B cell (primary cell): ENCODE results near the gene CAGE1.

Experiments
- EZH2 ChIP-seq: IDR thresholded peaks from 2 replicates; pipeline ENCODE4 v1.6.1; 2012; ENCODE audit warnings: borderline replicate concordance, low read depth, mild to moderate bottlenecking, moderate library complexity, low read length; ENCODE audit not compliant: insufficient read depth, poor library complexity, severe bottlenecking
- TF ChIP-seq, protein P1 (sequence below): fragments of 200-600 bp; IDR thresholded peaks from one replicate; pipeline ENCODE4 v1.8.0; 2022; ENCODE audit warnings: antibody characterized with exemption, mild to moderate bottlenecking

DNA sequence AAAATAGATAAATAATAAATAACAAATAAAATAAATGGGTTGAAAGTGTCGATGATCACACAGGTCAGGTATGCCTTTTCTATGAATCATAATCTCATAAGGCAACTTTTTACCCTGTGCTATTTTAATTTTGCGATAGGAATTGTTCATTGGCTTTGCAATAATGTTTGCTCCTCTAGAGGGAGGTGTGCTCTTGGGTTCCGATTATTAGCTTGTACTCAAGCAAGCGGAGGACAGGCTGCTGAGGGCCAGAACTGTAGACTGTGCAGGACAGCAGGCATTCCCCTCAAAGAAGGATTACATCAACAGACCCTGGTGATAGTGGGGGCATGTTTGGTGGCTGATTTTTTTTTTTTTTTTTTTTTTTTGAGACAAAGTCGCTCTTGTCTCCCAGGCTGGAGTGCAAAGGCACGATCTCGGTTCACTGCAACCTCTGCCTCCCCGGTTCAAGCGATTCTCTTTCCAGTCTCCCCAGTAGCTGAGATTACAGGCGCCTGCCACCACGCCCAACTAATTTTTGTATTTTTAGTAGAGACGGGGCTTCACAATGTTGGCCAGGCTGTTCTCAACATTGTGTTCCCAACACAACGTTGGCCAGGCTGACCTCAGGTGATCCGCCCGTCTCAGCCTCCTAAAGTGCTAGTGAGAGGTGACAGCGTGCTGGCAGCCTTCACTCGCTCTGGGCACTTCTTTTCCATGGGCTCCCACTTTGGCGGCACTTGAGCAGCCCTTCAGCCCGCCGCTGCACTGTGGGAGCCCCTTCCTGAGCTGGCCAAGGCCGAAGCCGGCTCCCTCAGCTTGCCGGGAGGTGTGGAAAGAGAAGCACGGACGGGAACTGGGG is 35.6 kb upstream of the CAGE1 start:
- TF ChIP-seq, protein P1, sequence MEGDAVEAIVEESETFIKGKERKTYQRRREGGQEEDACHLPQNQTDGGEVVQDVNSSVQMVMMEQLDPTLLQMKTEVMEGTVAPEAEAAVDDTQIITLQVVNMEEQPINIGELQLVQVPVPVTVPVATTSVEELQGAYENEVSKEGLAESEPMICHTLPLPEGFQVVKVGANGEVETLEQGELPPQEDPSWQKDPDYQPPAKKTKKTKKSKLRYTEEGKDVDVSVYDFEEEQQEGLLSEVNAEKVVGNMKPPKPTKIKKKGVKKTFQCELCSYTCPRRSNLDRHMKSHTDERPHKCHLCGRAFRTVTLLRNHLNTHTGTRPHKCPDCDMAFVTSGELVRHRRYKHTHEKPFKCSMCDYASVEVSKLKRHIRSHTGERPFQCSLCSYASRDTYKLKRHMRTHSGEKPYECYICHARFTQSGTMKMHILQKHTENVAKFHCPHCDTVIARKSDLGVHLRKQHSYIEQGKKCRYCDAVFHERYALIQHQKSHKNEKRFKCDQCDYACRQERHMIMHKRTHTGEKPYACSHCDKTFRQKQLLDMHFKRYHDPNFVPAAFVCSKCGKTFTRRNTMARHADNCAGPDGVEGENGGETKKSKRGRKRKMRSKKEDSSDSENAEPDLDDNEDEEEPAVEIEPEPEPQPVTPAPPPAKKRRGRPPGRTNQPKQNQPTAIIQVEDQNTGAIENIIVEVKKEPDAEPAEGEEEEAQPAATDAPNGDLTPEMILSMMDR: no peak
- no peak for TF ChIP-seq EZH2
